Osteoblast (primary cell): Measurements from ENCODE around the gene CENPU. TPM values are rescaled to one million over a fixed set of nuclear protein-coding genes. Genes with fewer than 3 reads are reported as not detected.

ENCODE experiments used
- DNase-seq: peaks from one replicate; pipeline ENCODE4 v3.0.0; 2011; ENCODE audit warnings: low spot score, mixed read lengths; ENCODE audit not compliant: insufficient read length; ENCODE audit errors: missing footprints
- H2AFZ ChIP-seq: 2 replicates; pipeline ENCODE4 v1.6.0; 2011; ENCODE audit warnings: mild to moderate bottlenecking, low read length
- H3K27ac ChIP-seq: 2 replicates; pipeline ENCODE4 v1.5.1; 2011; ENCODE audit warnings: mild to moderate bottlenecking, low read depth, low read length, moderate library complexity
- H3K27me3 ChIP-seq: 2 replicates; pipeline ENCODE4 v1.6.0; 2012; ENCODE audit warnings: mild to moderate bottlenecking, control low read depth, inconsistent platforms, low read length, moderate library complexity; ENCODE audit not compliant: insufficient read depth
- H3K36me3 ChIP-seq: 2 replicates; pipeline ENCODE4 v1.5.1; 2011; ENCODE audit warnings: mild to moderate bottlenecking, low read length, control low read depth, moderate library complexity; ENCODE audit not compliant: insufficient read depth
- H3K4me1 ChIP-seq: 2 replicates; pipeline ENCODE4 v1.5.1; 2011; ENCODE audit warnings: mild to moderate bottlenecking, low read length, control low read depth, moderate library complexity; ENCODE audit not compliant: insufficient read depth
- H3K4me2 ChIP-seq: 2 replicates; pipeline ENCODE4 v1.6.0; 2011; ENCODE audit warnings: mild to moderate bottlenecking, low read length; ENCODE audit not compliant: insufficient read depth
- H3K4me3 ChIP-seq: fragments of 200-600 bp; sonication (generic); 3 replicates; pipeline ENCODE4 v1.5.1; 2012; ENCODE audit warnings: mild to moderate bottlenecking, low read length, inconsistent platforms; ENCODE audit not compliant: insufficient read depth
- H3K79me2 ChIP-seq: 2 replicates; pipeline ENCODE4 v1.6.0; 2012; ENCODE audit warnings: mild to moderate bottlenecking, low read length, control low read depth, inconsistent platforms; ENCODE audit not compliant: insufficient read depth
- H3K9me3 ChIP-seq: 2 replicates; pipeline ENCODE4 v1.5.1; 2011; ENCODE audit warnings: low read depth, low read length, control low read depth
- H4K20me1 ChIP-seq: 2 replicates; pipeline ENCODE4 v1.6.0; 2012; ENCODE audit warnings: mild to moderate bottlenecking, low read length, control low read depth; ENCODE audit not compliant: insufficient read depth
- total RNA-seq: library from RNA; depleted of rRNA; stranded (reverse); fragments of >200 nt; gene quantifications from 2 replicates; pipeline ENCODE4 v1.2.3, GENCODE V29; 2012
- TF ChIP-seq, protein P1 (sequence below): IDR thresholded peaks from 2 replicates; pipeline ENCODE4 v1.5.1; 2011; ENCODE audit warnings: mild to moderate bottlenecking, low read depth, low read length, moderate library complexity; ENCODE audit errors: extremely low read depth

Gene CENPU
- total RNA-seq, 1 donor, result 5.1 TPM

DNA sequence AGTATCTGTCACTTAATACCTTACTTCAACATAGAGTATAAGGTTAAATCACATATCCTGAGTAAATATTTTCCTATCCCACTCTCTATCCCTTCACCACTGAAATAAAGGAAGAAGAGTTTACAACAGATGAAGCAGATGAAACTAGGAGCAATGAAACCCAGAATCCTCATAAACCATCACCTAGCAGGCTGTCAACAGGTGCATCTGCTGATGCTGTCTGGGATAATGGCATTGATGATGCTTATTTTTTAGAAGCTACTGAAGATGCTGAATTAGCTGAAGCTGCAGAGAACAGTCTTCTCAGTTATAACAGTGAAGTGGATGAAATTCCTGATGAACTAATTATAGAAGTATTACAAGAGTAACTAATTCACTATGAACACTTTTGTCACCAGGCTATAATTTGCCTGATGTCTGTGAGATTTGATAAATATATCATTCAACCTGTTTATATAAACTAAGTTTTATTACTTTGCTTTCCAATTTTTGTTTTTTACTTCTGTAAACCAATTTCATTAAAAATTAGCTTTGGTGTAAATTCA lies 39.4 kb downstream of the CENPU start:
- Histone ChIP-seq H3K27me3 (no peaks in the 10 kb centered on the region), H3K4me1 (no peaks in the 10 kb centered on the region), H3K79me2 (no peaks in the 10 kb centered on the region), H3K4me3 (no peak overlapping the region), H3K36me3 (peaks cover 18% of the 10 kb centered on the region), H3K4me2 (no peak overlapping the region), H2AFZ (no peak overlapping the region), H3K27ac (no peak overlapping the region), H4K20me1 (no peaks in the 10 kb centered on the region), H3K9me3 (no peaks in the 10 kb centered on the region)
- no peak for DNase-seq
- TF ChIP-seq, protein P1, sequence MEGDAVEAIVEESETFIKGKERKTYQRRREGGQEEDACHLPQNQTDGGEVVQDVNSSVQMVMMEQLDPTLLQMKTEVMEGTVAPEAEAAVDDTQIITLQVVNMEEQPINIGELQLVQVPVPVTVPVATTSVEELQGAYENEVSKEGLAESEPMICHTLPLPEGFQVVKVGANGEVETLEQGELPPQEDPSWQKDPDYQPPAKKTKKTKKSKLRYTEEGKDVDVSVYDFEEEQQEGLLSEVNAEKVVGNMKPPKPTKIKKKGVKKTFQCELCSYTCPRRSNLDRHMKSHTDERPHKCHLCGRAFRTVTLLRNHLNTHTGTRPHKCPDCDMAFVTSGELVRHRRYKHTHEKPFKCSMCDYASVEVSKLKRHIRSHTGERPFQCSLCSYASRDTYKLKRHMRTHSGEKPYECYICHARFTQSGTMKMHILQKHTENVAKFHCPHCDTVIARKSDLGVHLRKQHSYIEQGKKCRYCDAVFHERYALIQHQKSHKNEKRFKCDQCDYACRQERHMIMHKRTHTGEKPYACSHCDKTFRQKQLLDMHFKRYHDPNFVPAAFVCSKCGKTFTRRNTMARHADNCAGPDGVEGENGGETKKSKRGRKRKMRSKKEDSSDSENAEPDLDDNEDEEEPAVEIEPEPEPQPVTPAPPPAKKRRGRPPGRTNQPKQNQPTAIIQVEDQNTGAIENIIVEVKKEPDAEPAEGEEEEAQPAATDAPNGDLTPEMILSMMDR, result no peak

DNA sequence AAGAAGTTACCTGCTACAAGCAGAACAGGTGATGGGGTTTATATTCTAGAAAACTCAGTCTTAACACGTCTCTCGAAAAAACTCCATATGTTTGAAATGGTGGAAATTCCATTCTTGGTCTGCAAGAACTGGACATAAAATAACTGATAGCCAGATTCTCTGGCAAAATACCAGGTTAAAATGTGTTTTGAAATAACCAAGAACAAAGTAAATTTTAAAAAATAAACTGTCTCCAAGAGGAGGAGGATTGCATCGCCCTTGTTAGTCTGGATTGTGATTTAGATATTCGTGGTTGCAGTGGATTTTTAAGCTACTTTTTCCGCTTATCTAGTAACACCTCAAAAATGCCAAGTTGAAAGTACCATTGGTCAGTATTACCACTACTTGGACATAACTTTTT lies 40.8 kb downstream of the CENPU start:
- Histone ChIP-seq H3K36me3 (peaks cover 18% of the 10 kb centered on the region), H2AFZ (no peak overlapping the region), H3K27ac (no peak overlapping the region), H3K4me1 (peaks cover 10% of the 10 kb centered on the region), H3K9me3 (no peaks in the 10 kb centered on the region), H3K27me3 (no peaks in the 10 kb centered on the region), H3K79me2 (no peaks in the 10 kb centered on the region), H3K4me3 (no peak overlapping the region), H4K20me1 (no peaks in the 10 kb centered on the region), H3K4me2 (no peak overlapping the region)
- TF ChIP-seq, protein P1, result no peak
- no peak for DNase-seq

DNA sequence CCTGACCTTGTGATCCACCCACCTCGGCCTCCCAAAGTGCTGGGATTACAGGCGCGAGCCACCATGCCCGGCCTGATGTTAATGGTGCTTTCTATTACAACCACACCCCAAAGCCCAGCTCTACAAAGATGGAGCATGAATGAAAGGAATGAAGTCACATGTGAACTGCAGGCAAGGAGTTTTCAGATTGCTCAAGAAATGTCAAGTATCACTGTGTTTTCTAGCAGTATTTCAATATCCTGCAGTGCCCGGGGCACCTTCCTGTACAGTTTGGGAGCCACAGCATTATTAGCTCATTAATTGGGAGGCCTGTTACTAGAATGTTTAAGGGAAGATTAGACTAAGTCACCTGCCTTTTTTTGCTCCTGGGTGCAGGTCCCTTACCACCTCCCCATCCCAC lies 44.2 kb downstream of the CENPU start:
- Histone ChIP-seq H3K4me2 (no peak overlapping the region), H3K4me3 (no peak overlapping the region), H2AFZ (no peak overlapping the region), H3K9me3 (no peaks in the 10 kb centered on the region), H3K36me3 (peaks cover 6% of the 10 kb centered on the region), H4K20me1 (no peaks in the 10 kb centered on the region), H3K4me1 (peaks cover 14% of the 10 kb centered on the region), H3K27ac (no peak overlapping the region), H3K27me3 (no peaks in the 10 kb centered on the region), H3K79me2 (no peaks in the 10 kb centered on the region)
- no peak for DNase-seq
- TF ChIP-seq, protein P1, result no peak

DNA sequence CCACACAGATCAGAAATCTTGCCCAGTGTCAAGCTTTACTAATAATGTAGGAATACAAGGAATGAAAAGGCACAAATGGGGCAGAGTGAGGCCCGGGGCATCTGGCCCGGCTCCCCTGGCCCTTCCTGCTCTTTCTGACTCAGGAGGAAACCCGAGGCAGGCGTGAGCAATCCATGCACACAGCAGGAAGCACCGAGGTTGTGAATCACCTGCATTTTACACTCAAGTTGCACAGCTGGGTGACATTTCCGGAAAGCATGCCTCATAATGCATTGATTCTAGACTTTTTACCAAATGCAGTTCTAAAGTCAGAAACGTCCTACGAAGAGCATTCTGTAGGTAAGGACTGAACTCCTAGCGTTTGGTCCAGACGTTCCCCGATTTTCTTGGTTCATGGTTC lies 45.4 kb downstream of the CENPU start:
- no peaks in the 10 kb centered on the region for H3K27me3 ChIP-seq
- no peaks in the 10 kb centered on the region for H3K36me3 ChIP-seq
- no peaks in the 10 kb centered on the region for H3K79me2 ChIP-seq
- H4K20me1 ChIP-seq, result no peaks in the 10 kb centered on the region
- H2AFZ ChIP-seq, result peak overlapping the region; percentile 60
- peak overlapping the region; percentile 43 for H3K4me2 ChIP-seq
- H3K4me1 ChIP-seq, result peaks cover 17% of the 10 kb centered on the region
- TF ChIP-seq, protein P1, result no peak
- peak overlapping the region; percentile 61 for H3K27ac ChIP-seq
- H3K4me3 ChIP-seq, result no peak overlapping the region
- H3K9me3 ChIP-seq, result no peaks in the 10 kb centered on the region
- DNase-seq, result peak; percentile 91
